K562 treated with DMSO at 1 percent for 24 hours (cell line): ENCODE measurements around the gene C16orf95. TPM values are rescaled to one million over a fixed set of nuclear protein-coding genes. Genes with fewer than 3 reads are reported as not detected.

Source experiments
- total RNA-seq: library from RNA; unstranded; fragments of 300-600 nt; gene quantifications from 2 replicates; pipeline ENCODE4 v1.2.3, GENCODE V29; 2022; ENCODE audit warnings: low read depth; ENCODE audit not compliant: insufficient read depth

C16orf95 gene, protein sequence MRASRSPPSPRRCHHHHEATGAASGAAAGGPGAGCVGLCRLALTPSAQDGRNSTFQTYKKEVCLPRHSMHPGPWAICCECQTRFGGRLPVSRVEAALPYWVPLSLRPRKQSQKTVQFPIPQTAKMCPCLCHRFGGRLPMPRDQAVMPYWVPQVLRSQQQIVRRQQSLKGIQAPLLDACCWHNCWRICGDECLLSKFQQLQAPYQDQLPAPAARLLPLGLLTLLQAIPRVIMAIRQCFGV
- total RNA-seq: 17.6 and 28.9 TPM in 2 replicates

DNA sequence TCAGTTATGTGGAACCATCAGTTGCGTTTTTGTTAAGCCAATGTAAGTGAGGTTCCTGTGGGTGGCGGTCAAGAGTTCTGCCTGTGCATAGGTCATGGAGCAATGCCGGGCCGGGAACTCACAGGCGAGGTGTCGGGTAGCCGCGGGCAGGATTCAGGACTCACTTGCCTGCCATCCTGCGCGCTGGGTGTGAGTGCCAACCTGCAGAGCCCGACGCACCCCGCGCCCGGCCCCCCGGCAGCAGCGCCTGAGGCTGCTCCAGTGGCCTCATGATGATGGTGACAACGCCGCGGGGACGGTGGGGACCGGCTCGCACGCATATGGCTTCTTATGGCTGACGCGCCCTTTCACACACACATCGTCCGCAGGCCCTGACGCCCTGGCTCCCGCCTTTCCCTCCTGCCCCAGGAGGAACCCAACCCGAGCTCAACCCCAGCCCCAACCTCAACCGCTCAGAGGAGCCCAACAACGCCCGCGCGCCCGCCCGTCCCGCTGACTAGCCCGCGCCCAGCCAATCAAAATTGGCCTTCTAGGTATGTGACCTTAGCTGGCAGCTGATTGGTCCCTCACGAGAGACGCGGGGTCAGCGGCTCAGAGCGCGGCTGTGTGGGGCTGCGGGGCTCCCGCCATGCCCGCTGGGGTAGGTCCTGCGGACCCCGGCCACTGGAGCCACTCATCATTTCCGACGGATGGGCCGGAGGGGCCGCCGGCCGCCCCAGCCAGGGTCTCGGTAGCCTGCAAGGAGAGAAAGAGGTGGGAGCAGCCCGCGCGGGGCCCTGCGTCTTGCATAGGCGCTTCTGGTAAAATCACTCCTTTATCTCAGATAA lies at the start of gene C16orf95:
Gene C16orf95, minus strand, starts transcription at position 470 of the 827 bp plus-strand sequence. Its CDS starts 150 bp downstream, at position 320.

Other genes with a start within 250 kb of the C16orf95 start
- gene FBXO31, start 66.4 kb upstream of the C16orf95 start, total RNA-seq: 22.0 and 29.9 TPM in 2 replicates
- gene MAP1LC3B, start 74.9 kb upstream of the C16orf95 start, total RNA-seq: 64.2 and 67.0 TPM in 2 replicates
- 19.5 and 21.3 TPM in 2 replicates for gene ZCCHC14, start 175.6 kb upstream of the C16orf95 start, total RNA-seq